Renal cortical epithelial cell (primary cell): Measurements from ENCODE around the gene MYH1. TPM values are rescaled to one million over a fixed set of nuclear protein-coding genes. Genes with fewer than 3 reads are reported as not detected.
"Not testable (repeated sequence)": the region's sequence is repeated elsewhere in the genome, so short reads cannot be mapped to it uniquely, and the experiment has no call there.

ENCODE experiments used
- DNase-seq: peaks from one replicate; pipeline ENCODE4 v3.0.0-alpha.2; 2011; ENCODE audit warnings: low read depth
- total RNA-seq: library from RNA; depleted of rRNA; stranded (reverse); fragments of >200 nt; gene quantifications from 2 replicates; pipeline ENCODE4 v1.2.3, GENCODE V29; 2014

Gene MYH1
- not detected in 2 replicates for total RNA-seq

DNA sequence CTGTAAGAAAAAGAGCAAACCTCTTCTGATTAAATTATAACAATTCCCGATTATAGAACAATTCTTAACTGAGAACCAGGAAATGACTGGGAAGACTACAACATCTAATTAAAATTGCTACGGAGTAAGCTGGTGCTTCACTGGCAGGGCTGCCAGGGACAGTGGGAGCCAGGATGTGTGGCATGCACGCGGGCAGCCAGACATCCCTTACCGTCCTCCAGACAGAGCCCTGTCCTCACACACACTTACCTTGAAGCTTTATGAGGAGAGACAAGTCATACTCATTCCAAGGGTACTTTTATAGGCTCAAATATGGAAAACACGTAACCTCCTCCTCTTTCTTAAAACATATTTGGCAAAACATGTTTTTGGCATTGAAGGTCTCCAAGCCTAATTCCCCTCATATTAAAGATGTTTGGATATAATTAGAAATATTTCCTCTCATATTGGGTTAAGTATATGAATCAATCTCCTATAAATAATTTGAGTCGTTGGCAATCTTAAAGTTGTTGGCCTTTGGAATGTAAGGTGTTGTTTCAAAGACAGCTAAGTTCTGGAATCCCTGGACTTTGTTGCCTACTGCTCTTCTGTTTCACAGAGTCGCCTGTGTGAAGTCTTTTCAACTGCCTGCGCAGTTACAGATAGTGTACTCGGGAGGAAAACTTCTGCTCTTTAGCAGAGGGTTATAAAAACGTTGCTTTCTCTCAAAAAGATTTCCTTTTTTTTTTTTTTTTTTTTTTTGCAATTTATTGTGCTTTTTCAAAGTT, at the start of gene MYH1:
Gene MYH1 (minus strand): TSS at position 272 of the 767 bp plus-strand sequence. CDS start 1,900 bp downstream, outside the sequence.
- no peak for DNase-seq

- no peak for DNase-seq
Measured at GRCh38 chr17:10563991-10564660, 45.8 kb upstream of the MYH1 start.

DNA sequence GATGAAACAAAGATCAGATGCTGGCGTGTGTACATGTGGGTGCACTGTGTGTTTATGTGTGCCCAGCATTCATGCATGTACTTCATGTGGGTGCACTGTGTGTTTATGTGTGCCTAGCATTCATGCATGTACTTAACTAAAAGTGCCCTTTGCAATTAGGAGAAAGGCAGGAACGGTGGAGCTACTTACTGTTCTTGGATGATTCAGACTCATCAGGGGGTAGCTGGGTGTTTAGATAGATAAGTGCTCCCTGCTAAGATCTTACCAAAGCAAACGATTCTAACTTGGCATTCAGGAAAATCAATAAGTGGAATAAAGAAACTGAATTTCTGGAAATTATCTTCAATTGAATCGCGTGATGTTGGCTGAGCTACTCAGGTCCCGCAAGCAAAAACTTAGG, 39.7 kb upstream of the MYH1 start:
- no peak for DNase-seq

GRCh38 chr17:10557422-10557821, 39.1 kb upstream of the MYH1 start:
- no peak for DNase-seq

GRCh38 chr17:10556301-10557005, 38.1 kb upstream of the MYH1 start:
- no peak for DNase-seq

GRCh38 chr17:10550014-10550413, 31.7 kb upstream of the MYH1 start:
- no peak for DNase-seq

DNA sequence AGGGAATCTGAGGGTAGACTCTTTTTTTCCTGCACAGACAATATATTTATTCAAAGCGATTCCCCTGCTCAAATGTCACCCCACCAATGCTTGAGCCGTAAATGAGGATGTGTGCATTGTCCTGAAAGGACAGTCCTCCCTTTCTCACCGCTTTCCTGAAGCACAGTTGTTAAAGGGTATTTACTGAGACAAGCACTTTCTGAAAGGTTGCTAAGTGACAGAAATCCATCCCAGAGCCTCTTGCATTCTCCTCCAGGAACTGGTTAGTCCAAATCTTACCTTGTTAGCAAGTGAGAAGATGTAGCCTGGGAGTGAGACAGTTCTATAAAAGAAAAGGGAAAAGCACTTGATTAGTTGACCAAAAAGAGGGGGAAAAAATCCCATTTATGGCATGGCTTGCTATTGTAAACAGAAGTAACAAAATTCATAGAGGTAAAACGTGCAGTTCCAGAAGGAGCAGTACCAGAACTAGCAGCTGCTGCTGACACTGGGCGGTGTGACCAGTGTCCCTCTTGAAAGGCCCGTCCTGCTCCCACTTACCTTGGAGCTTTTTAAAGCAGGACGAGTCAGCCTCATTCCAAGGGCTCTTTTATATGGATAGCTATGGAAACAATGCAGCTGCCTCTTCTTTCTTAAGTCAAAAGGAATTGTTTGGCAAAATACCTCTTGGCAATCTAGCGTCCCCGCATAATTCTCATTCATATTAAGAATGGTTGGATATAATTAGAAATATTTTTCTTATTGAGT, 30.9 kb upstream of the MYH1 start, which contains the start of gene MYH2:
Gene MYH2 (minus strand): TSS at position 563 of the 747 bp plus-strand sequence. CDS start 1,738 bp downstream, outside the sequence.
- DNase-seq = no peak

DNA sequence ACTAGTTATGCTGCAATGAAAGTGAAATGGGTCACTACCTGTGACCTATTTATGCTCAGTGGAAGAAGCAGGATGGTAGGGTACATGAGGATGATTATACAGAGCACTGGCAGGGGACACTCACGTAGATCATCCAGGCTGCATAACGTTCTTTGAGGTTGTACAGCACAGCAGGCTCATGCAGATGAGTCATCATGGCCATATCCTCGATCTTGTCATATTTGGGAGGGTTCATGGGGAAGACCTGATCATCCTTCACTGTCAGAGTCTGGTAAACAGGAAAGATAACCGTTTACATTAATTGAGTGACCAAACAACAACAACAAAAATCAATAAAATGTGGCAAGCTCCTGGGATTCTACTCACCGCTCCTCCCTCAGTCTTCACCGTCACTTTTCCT, 29.0 kb upstream of the MYH1 start:
- DNase-seq = no peak

DNA sequence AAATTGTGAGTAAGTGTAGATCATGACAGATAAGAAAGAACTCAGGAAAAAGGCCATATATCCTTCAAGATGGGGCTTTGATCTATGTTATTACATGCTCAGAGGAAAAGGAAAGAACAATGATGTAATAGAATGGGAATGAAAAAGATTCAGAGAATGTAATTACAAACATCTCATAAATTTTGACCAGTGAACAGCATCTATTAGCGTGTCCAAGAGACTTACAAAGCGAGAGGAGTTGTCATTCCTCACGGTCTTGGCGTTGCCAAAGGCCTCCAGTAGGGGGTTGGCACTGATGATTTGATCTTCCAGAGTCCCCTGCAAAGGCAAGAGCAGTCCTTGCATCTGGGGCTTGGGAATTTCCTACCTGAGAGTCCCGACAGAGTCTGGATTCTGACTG, 25.1 kb upstream of the MYH1 start:
- peak; percentile 0 for DNase-seq

DNA sequence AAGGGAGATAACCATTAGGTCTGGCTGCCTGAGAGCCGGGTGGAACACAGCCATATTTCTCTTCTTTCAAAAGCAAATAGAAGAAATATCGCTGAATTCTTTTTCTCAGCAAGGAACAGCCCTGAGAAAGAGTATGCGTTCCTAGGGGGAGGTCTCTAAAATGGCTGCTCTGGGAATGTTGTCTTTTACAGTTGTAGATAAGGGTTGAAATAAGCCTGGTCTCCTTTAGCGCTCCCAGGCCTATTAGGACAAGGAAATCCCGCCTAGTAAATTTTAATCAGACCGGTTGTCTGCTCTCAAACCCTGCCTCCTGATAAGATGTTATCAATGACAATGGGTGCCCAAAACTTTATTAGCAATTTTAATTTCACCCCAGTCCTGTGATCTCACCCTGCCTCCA, 22.8 kb upstream of the MYH1 start:
- DNase-seq = not testable (repeated sequence)

DNA sequence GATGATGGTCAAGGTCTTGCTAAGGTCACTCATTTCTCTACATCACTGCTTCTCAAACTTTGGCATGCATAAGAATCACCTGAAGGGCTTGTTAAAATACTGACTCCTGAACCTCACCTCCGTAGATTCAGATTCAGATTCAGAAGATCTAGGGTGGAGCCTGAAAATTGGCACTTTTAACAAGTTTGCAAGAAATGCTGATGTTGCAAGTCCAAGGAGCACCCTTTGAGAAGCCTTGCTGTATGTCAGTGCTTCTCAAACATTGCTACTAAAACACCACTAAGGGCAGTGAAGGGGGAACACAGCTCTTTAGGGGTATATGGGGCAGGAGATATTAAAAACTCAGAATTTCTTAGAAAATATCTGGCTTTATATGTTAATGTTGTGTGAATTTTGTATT, 13.7 kb upstream of the MYH1 start:
- no peak for DNase-seq

DNA sequence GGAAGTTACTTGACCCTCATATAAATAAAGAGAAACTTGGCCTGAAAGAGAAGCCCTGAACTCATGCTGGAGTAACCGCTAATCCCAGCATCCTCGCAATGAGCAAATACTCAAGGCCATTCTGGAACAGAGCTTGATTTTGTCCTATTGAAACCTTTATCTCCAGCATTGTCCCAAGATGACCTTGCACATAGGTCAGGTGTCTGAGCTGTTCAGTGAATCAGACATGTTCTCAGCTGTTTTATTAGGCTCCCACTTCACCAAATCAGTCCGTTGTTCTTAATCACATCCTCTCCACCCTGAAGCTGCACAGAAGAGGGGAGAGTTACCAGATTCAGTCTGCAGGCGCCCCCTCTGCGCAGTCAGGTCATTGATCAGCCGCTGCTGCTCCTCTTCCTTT, 9.1 kb upstream of the MYH1 start:
- no peak for DNase-seq

- no peak for DNase-seq
Measured at GRCh38 chr17:10526517-10526916, 8.2 kb upstream of the MYH1 start.

DNA sequence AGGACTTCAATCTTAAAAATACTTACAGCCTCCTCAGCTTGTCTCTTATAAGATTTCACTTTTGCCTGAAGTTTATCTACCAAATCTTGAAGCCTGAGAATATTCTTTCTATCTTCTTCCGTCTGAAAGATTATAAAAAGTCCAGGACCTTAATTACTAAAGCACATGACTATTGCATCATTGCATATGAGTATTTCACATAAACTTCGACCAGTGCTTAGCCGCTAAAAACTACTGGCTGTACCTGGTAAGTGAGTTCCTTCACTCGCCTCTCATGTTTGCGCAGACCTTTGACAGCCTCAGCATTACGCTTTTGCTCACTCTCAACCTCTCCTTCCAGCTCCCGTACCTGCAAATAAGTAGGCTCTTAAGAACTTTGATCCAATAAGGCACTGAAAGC, 4.7 kb upstream of the MYH1 start:
- DNase-seq = no peak

GRCh38 chr17:10521949-10522348, 3.6 kb upstream of the MYH1 start:
- DNase-seq = no peak

DNA sequence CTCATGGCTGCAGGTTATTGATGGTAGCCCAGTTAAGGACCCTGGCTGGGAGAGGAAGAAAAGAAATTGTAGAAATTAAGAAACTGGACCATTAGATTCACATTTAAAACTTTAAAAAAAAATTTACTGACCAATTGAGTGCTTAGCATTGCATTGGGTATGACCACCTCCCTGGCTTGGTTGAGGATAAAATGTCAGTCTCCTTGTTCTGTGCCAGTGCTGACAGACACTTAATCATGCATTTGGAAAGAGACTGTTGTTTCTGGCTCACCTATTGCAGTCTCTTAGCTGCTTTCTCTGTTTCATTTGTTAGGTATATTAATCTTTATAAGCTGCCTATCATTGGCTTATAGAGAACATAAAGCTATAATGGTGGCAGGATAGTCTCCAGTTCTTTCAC, 1.7 kb downstream of the MYH1 start:
- DNase-seq = no peak

DNA sequence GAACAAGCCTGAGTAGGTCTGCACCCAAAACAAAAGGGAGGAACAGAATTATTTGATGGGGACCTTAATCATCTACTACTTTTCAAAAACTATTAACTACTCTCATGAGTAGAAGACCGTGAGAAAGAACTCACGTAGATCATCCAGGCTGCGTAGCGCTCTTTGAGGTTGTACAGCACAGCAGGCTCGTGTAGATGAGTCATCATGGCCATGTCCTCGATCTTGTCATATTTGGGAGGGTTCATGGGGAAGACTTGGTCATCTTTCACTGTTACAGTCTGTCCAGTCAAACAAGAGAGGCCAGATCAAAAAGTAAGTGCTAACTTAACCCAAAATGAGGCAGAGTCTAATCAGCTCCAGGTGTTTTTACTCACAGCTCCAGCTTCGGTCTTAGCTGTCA, 2.3 kb downstream of the MYH1 start:
- no peak for DNase-seq

GRCh38 chr17:10513299-10514067, 4.9 kb downstream of the MYH1 start:
- DNase-seq = no peak

DNA sequence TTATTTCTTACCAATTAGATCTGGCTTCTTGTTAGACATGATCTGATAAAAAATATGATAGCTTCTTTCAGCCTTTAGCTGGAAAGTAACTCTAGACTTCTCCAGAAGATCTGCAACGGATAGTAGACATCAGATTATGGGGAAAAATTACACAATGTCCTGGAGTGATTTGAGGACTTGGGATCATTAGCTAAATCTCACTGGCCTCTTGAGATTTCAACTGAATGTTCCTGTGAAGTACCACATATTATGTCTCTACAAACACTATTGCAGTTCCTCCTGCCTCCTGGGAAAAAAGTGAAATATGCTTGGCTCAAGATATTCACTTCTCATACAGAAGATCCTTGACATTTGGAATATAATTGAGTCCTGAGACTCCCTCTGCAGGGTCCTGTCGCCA, 5.5 kb downstream of the MYH1 start:
- DNase-seq = no peak

DNA sequence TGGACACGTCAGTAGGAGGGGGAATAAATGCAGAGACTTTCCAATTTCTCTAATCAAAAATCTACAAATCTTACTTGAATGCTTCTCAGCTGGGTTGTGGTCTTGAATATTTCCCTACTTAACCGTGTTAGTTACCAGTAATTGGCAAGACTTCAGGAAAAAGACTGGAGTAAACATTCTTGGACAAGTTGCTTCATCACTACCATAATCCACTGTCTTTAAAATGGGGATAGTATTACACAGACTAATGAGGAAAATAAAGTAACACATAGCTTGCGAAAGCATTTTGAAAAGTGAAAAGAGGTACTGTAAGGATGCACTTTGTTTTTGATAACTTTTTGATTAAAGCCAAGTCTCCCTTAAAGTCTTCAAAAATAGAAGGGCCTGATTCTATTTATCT, 18.4 kb downstream of the MYH1 start:
- no peak for DNase-seq

- DNase-seq = no peak
Measured at GRCh38 chr17:10492004-10492403, 26.3 kb downstream of the MYH1 start.
